Esophagus muscularis mucosa (tissue), 4 donors: Measurements from ENCODE around the gene GASK1A.

ENCODE experiments used
- EP300 ChIP-seq: sonication (generic); formaldehyde crosslinking; IDR thresholded peaks from one replicate; pipeline ENCODE4 v1.6.1; 2017; ENCODE audit warnings: antibody characterized with exemption
- POLR2A ChIP-seq: fragments of 450-650 bp; IDR thresholded peaks from one replicate; pipeline ENCODE4 v1.6.1; 2017; ENCODE audit warnings: antibody characterized with exemption, moderate library complexity, mild to moderate bottlenecking, low read depth
- TF ChIP-seq, protein P1 (sequence below), 3 experiments: fragments of 200-600 bp in 2 of 3; fragments of 450-650 bp in 1 of 3; sonication (generic) in 2 of 3; IDR thresholded peaks; one replicate each; pipeline ENCODE4 v1.5.1; 2017 to 2019; ENCODE audit warnings: antibody characterized with exemption in 3 of 3, mild to moderate bottlenecking in 2 of 3, moderate library complexity in 1 of 3

DNA sequence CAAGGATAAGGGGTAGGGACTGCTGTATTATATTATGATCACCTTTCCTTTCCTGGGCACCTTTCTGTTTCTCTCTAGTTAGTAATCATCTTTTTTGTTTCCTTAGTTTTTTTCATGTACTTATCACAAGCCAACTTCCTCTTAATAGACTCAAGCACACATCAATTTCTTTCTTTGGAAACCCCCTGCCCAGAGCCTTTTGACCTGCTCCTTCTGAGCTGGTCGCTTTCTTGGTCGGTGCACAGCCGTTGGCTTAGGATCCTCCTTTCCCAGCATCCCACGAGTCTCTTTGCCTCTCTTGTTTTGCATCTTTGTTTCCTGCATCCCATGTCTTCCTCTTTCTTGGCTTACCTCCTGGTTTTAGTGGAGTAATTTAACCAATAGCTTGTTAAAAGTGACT, 26.9 kb downstream of the GASK1A start:
- TF ChIP-seq, protein P1, sequence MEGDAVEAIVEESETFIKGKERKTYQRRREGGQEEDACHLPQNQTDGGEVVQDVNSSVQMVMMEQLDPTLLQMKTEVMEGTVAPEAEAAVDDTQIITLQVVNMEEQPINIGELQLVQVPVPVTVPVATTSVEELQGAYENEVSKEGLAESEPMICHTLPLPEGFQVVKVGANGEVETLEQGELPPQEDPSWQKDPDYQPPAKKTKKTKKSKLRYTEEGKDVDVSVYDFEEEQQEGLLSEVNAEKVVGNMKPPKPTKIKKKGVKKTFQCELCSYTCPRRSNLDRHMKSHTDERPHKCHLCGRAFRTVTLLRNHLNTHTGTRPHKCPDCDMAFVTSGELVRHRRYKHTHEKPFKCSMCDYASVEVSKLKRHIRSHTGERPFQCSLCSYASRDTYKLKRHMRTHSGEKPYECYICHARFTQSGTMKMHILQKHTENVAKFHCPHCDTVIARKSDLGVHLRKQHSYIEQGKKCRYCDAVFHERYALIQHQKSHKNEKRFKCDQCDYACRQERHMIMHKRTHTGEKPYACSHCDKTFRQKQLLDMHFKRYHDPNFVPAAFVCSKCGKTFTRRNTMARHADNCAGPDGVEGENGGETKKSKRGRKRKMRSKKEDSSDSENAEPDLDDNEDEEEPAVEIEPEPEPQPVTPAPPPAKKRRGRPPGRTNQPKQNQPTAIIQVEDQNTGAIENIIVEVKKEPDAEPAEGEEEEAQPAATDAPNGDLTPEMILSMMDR (IDR thresholded peaks at IDR 0.05) = no peak
- no peak for TF ChIP-seq POLR2A
- no peak for TF ChIP-seq EP300
